ENCODE data around the gene ERCC2.

ERCC2 gene

DNA sequence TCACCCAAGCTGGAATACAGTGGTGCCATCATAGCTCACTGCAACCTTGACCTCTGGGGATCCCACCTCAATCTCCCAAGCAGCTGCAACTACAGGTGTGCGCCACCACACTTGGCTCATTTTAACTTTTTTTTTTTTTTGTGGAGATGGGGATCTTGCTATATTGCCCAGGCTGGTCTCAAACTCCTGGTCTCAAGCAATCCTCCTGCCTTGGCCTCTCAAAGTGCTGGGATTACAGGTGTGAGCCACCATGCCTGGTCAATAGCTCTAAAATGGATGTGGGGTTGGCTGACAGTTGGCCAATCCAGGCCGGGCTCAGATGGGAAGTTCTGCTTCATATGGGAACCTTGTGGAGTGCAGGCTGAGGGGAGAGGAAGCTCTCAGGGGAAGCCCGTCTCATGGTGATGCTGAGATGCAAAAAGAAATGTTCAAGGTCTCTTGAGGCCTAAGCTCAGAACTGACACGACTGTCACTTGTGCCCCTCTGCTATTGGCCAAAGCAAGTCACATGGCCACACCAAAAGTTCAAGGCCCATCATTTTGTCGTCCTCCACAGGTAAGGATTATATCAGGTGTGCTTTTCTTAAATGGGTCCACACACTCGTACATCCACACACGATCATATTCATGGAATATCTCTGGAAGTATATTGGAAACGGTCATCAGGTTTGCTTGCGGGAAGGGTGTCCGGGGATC, 36.6 kb downstream of the ERCC2 start:
- no peak overlapping the region for H3K23ac ChIP-seq (ENCODE audit: low read length in 2 of 2)
- no peak overlapping the region for H3K27ac ChIP-seq (ENCODE audit: low read length, poor library complexity, severe bottlenecking)
- no peak overlapping the region for H2BK5ac ChIP-seq (ENCODE audit: low read depth, low read length, poor library complexity, severe bottlenecking)
- no peaks in the 10 kb centered on the region for H3K9me3 ChIP-seq (ENCODE audit: control insufficient read depth, low read length)
- no peak overlapping the region for H3K9ac ChIP-seq (ENCODE audit: low read length)
- no peak overlapping the region for H3K14ac ChIP-seq (ENCODE audit: low read length in 2 of 2)
- H3K4ac ChIP-seq (ENCODE audit: low read depth in 1 of 2, low read length in 2 of 2): no peak overlapping the region
- H2AK5ac ChIP-seq (ENCODE audit: low read length, severe bottlenecking): no peak overlapping the region
- no peak overlapping the region for H2BK120ac ChIP-seq (ENCODE audit: low read depth, low read length)
- no peaks in the 10 kb centered on the region for H3K36me3 ChIP-seq (ENCODE audit: control insufficient read depth in 1 of 2, insufficient read depth in 2 of 2, low read depth in 1 of 2, low read length in 2 of 2)
- no peak overlapping the region for H4K91ac ChIP-seq (ENCODE audit: low read length)
- H3K27me3 ChIP-seq (ENCODE audit: control insufficient read depth in 1 of 2, insufficient read depth in 1 of 2, low read length in 2 of 2): no peaks in the 10 kb centered on the region
- no peak for DNase-seq
- H3K4me2 ChIP-seq (ENCODE audit: low read length, poor library complexity, severe bottlenecking): no peak overlapping the region
- H2AFZ ChIP-seq (ENCODE audit: low read depth, low read length): no peak overlapping the region
- peaks cover 3% of the 10 kb centered on the region for H3K4me1 ChIP-seq (ENCODE audit: control insufficient read depth, insufficient read depth, low read depth, low read length)
- no peaks in the 10 kb centered on the region for H3K79me1 ChIP-seq (replicated peaks; ENCODE audit: low read length, poor library complexity, severe bottlenecking)
- no peak overlapping the region for H3K4me3 ChIP-seq (ENCODE audit: insufficient read depth in 1 of 2, low read depth in 1 of 2, low read length in 2 of 2)
- no peak overlapping the region for H3K18ac ChIP-seq (ENCODE audit: low read depth in 1 of 2, low read length in 2 of 2)
- WGBS: 86% methylated on average over 10 of the region's 10 CpGs
- H2BK15ac ChIP-seq (ENCODE audit: low read depth, poor library complexity, severe bottlenecking): no peak overlapping the region
- no peak overlapping the region for H2BK12ac ChIP-seq (ENCODE audit: low read length in 2 of 2)
- no peak overlapping the region for H4K8ac ChIP-seq (ENCODE audit: low read length)

DNA sequence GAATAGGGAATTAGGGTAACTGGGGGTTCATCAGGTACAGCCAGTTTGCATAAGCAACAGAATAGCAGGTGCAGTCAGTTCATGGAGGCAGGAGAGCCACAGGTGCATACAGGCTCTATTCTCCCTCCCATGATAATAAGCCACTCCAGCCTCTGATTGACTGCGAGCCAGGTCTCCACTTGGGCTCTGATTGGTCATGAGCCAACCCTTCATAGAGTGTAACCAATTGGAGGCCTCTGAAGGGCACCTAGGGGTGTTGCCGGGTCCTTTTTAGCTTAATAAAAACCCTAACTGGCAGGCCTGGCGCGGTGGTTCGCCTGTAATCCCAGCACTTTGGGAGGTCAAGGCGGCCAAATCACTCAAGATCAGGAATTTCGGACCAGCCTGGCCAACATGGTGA, 39.0 kb downstream of the ERCC2 start:
- DNase-seq: no peak
- Histone ChIP-seq H2AK5ac (ENCODE audit: low read length, severe bottlenecking) (no peak overlapping the region), H3K27ac (ENCODE audit: low read length, poor library complexity, severe bottlenecking) (no peak overlapping the region), H2BK120ac (ENCODE audit: low read depth, low read length) (no peak overlapping the region), H3K4ac (ENCODE audit: low read depth in 1 of 2, low read length in 2 of 2) (no peak overlapping the region), H3K4me1 (ENCODE audit: control insufficient read depth, insufficient read depth, low read depth, low read length) (peaks cover 2% of the 10 kb centered on the region), H3K36me3 (ENCODE audit: control insufficient read depth in 1 of 2, insufficient read depth in 2 of 2, low read depth in 1 of 2, low read length in 2 of 2) (no peaks in the 10 kb centered on the region), H2AFZ (ENCODE audit: low read depth, low read length) (no peak overlapping the region), H4K8ac (ENCODE audit: low read length) (no peak overlapping the region), H3K9ac (ENCODE audit: low read length) (no peak overlapping the region), H2BK12ac (ENCODE audit: low read length in 2 of 2) (no peak overlapping the region), H3K14ac (ENCODE audit: low read length in 2 of 2) (no peak overlapping the region), H4K91ac (ENCODE audit: low read length) (no peak overlapping the region), H2BK15ac (ENCODE audit: low read depth, poor library complexity, severe bottlenecking) (no peak overlapping the region), H3K23ac (ENCODE audit: low read length in 2 of 2) (no peak overlapping the region), H3K27me3 (ENCODE audit: control insufficient read depth in 1 of 2, insufficient read depth in 1 of 2, low read length in 2 of 2) (no peaks in the 10 kb centered on the region), H3K18ac (ENCODE audit: low read depth in 1 of 2, low read length in 2 of 2) (no peak overlapping the region), H3K4me3 (ENCODE audit: insufficient read depth in 1 of 2, low read depth in 1 of 2, low read length in 2 of 2) (no peak overlapping the region), H3K79me1 (replicated peaks; ENCODE audit: low read length, poor library complexity, severe bottlenecking) (no peaks in the 10 kb centered on the region), H3K4me2 (ENCODE audit: low read length, poor library complexity, severe bottlenecking) (no peak overlapping the region), H2BK5ac (ENCODE audit: low read depth, low read length, poor library complexity, severe bottlenecking) (no peak overlapping the region), H3K9me3 (ENCODE audit: control insufficient read depth, low read length) (no peaks in the 10 kb centered on the region)
- WGBS: 79% methylated on average over 7 of the region's 7 CpGs

DNA sequence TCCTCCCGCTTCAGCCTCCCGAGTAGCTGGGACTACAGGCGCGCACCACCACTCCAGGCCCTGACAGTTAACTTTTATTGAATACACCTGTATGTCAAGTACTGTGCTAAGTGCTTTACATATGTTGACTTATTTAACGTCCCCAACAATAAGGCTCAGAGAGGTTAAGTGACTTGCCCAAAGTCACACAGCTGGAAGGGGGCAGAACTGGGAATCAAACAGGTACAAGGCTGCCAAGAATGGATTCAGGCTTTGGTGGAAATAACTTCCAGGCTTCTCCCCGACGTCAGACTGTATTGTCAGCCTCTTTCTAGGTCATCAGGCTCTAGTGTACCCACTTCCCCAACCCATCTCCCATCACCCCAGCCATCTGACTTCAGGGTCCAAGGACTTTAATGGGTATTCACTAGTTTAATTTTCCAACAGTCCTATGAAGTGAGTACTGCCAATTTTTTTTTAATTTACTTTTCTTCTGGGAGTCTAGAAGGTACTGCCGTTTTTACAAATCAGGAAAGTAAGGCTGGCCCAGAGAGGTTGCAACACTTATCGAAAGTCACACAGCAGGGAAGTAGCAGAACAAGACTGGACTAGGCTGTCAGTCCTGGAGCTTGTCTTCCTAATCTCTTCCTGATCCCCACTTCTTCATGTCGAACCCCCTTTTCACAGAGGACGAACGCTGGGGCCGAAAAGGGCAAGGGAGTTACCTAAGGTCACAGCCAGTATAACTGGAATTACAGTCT, 42.8 kb downstream of the ERCC2 start:
- Histone ChIP-seq H2AFZ (ENCODE audit: low read depth, low read length) (no peak overlapping the region), H3K36me3 (ENCODE audit: control insufficient read depth in 1 of 2, insufficient read depth in 2 of 2, low read depth in 1 of 2, low read length in 2 of 2) (no peaks in the 10 kb centered on the region), H2BK12ac (ENCODE audit: low read length in 2 of 2) (no peak overlapping the region), H3K23ac (ENCODE audit: low read length in 2 of 2) (no peak overlapping the region), H4K8ac (ENCODE audit: low read length) (no peak overlapping the region), H3K9me3 (ENCODE audit: control insufficient read depth, low read length) (no peaks in the 10 kb centered on the region), H3K4me1 (ENCODE audit: control insufficient read depth, insufficient read depth, low read depth, low read length) (peaks cover 14% of the 10 kb centered on the region), H2AK5ac (ENCODE audit: low read length, severe bottlenecking) (no peak overlapping the region), H3K27ac (ENCODE audit: low read length, poor library complexity, severe bottlenecking) (no peak overlapping the region), H2BK120ac (ENCODE audit: low read depth, low read length) (no peak overlapping the region), H3K4me2 (ENCODE audit: low read length, poor library complexity, severe bottlenecking) (no peak overlapping the region), H4K91ac (ENCODE audit: low read length) (no peak overlapping the region), H3K18ac (ENCODE audit: low read depth in 1 of 2, low read length in 2 of 2) (no peak overlapping the region), H2BK5ac (ENCODE audit: low read depth, low read length, poor library complexity, severe bottlenecking) (no peak overlapping the region), H2BK15ac (ENCODE audit: low read depth, poor library complexity, severe bottlenecking) (no peak overlapping the region), H3K27me3 (ENCODE audit: control insufficient read depth in 1 of 2, insufficient read depth in 1 of 2, low read length in 2 of 2) (peaks cover 20% of the 10 kb centered on the region in 2 experiments), H3K79me1 (replicated peaks; ENCODE audit: low read length, poor library complexity, severe bottlenecking) (no peaks in the 10 kb centered on the region), H3K9ac (ENCODE audit: low read length) (no peak overlapping the region), H3K4me3 (ENCODE audit: insufficient read depth in 1 of 2, low read depth in 1 of 2, low read length in 2 of 2) (no peak overlapping the region), H3K14ac (ENCODE audit: low read length in 2 of 2) (no peak overlapping the region), H3K4ac (ENCODE audit: low read depth in 1 of 2, low read length in 2 of 2) (no peak overlapping the region)
- WGBS: 86% methylated on average over 10 of the region's 13 CpGs
- DNase-seq: no peak

DNA sequence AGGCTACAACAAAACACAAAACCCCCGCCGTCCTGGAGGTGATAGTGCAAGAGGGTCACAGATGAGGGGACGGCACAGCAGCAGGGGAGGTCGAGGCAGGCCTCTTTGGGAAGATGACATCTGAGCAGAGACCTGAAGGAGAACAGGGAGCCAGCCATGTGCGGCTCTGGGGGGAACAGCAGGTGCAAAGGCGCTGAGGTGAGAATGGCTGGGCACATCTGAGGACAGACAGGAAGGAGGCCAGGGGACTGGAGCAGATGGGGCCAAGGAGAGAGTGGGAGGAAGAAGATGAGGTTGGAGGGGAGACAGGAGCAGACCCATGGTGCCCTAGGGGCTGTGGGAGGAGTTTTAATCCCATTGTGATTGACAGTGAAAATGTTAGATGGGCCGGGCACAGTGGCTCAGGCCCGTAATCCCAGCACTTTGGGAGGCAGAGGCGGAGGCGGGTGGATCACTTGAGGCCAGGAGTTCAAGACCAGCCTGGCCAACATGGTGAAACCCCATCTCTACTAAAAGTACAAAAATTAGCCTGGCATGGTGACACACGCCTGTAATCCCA, 45.9 kb downstream of the ERCC2 start:
- Histone ChIP-seq H2BK5ac (ENCODE audit: low read depth, low read length, poor library complexity, severe bottlenecking) (no peak overlapping the region), H3K4me3 (ENCODE audit: insufficient read depth in 1 of 2, low read depth in 1 of 2, low read length in 2 of 2) (no peak overlapping the region), H3K18ac (ENCODE audit: low read depth in 1 of 2, low read length in 2 of 2) (no peak overlapping the region), H4K91ac (ENCODE audit: low read length) (no peak overlapping the region), H3K4ac (ENCODE audit: low read depth in 1 of 2, low read length in 2 of 2) (no peak overlapping the region), H3K27me3 (ENCODE audit: control insufficient read depth in 1 of 2, insufficient read depth in 1 of 2, low read length in 2 of 2) (peaks cover 24 to 26% of the 10 kb centered on the region in 2 experiments), H2AFZ (ENCODE audit: low read depth, low read length) (no peak overlapping the region), H3K23ac (ENCODE audit: low read length in 2 of 2) (no peak overlapping the region), H2BK15ac (ENCODE audit: low read depth, poor library complexity, severe bottlenecking) (no peak overlapping the region), H4K8ac (ENCODE audit: low read length) (no peak overlapping the region), H2BK120ac (ENCODE audit: low read depth, low read length) (no peak overlapping the region), H3K9me3 (ENCODE audit: control insufficient read depth, low read length) (no peaks in the 10 kb centered on the region), H3K4me1 (ENCODE audit: control insufficient read depth, insufficient read depth, low read depth, low read length) (peaks cover 14% of the 10 kb centered on the region), H3K14ac (ENCODE audit: low read length in 2 of 2) (no peak overlapping the region), H2BK12ac (ENCODE audit: low read length in 2 of 2) (no peak overlapping the region), H3K9ac (ENCODE audit: low read length) (no peak overlapping the region), H3K27ac (ENCODE audit: low read length, poor library complexity, severe bottlenecking) (no peak overlapping the region), H3K4me2 (ENCODE audit: low read length, poor library complexity, severe bottlenecking) (no peak overlapping the region), H3K36me3 (ENCODE audit: control insufficient read depth in 1 of 2, insufficient read depth in 2 of 2, low read depth in 1 of 2, low read length in 2 of 2) (no peaks in the 10 kb centered on the region), H3K79me1 (replicated peaks; ENCODE audit: low read length, poor library complexity, severe bottlenecking) (no peaks in the 10 kb centered on the region), H2AK5ac (ENCODE audit: low read length, severe bottlenecking) (no peak overlapping the region)
- 68% methylated on average over 11 of the region's 11 CpGs for WGBS
- DNase-seq: no peak

All from mesenchymal stem cell (in vitro differentiated cells and primary cell).